Keratinocyte (primary cell): ENCODE data around the gene OR9Q2. TPM values are rescaled to one million over a fixed set of nuclear protein-coding genes. Genes with fewer than 3 reads are reported as not detected.

Experiments
- DNase-seq: peaks from one replicate; pipeline ENCODE4 v3.0.0-alpha.2; 2011; ENCODE audit warnings: low read depth, missing footprints, low spot score
- FAIRE-seq: peaks from 2 replicates; lab custom pipeline; 2011; peaks lifted over from hg19 to GRCh38; lab: Jason Lieb, UNC
- H2AFZ ChIP-seq: 2 replicates; pipeline ENCODE4 v1.6.0; 2012; ENCODE audit warnings: low read length, control low read depth, inconsistent platforms; ENCODE audit not compliant: control insufficient read depth
- H3K27ac ChIP-seq: 2 replicates; pipeline ENCODE4 v1.5.1; 2011; ENCODE audit warnings: low read length; ENCODE audit not compliant: control insufficient read depth, insufficient read depth
- H3K27me3 ChIP-seq: 3 replicates; pipeline ENCODE4 v1.6.0; 2011; ENCODE audit warnings: low read length; ENCODE audit not compliant: control insufficient read depth, insufficient read depth; ENCODE audit errors: extremely low read depth
- H3K36me3 ChIP-seq, 2 experiments: 2 replicates in 1 of 2; 3 replicates in 1 of 2; pipeline ENCODE4 v1.5.1; 2011; ENCODE audit warnings: low read length in 2 of 2, mild to moderate bottlenecking in 1 of 2; ENCODE audit not compliant: control insufficient read depth in 2 of 2, insufficient read depth in 2 of 2; ENCODE audit errors: extremely low read depth in 1 of 2
- H3K4me1 ChIP-seq: 3 replicates; pipeline ENCODE4 v1.5.1; 2011; ENCODE audit warnings: low read length; ENCODE audit not compliant: control insufficient read depth, insufficient read depth; ENCODE audit errors: extremely low read depth
- H3K4me2 ChIP-seq: 3 replicates; pipeline ENCODE4 v1.6.0; 2011; ENCODE audit warnings: low read depth, low read length; ENCODE audit not compliant: control insufficient read depth, insufficient read depth; ENCODE audit errors: extremely low read depth
- H3K4me3 ChIP-seq, 3 experiments: fragments of 200-600 bp in 1 of 3; sonication (generic) in 1 of 3; 2 replicates in 2 of 3; 3 replicates in 1 of 3; pipeline ENCODE4 v1.5.1; 2011 to 2016; ENCODE audit warnings: low read length in 3 of 3, mild to moderate bottlenecking in 3 of 3, control low read depth in 2 of 3, inconsistent platforms in 1 of 3, low read depth in 1 of 3, mixed read lengths in 1 of 3, mixed run types in 1 of 3, moderate library complexity in 1 of 3; ENCODE audit not compliant: control insufficient read depth in 2 of 3, insufficient read depth in 2 of 3; ENCODE audit errors: extremely low read depth in 1 of 3
- H3K79me2 ChIP-seq: 2 replicates; pipeline ENCODE4 v1.6.0; 2012; ENCODE audit warnings: low read length; ENCODE audit not compliant: control insufficient read depth, insufficient read depth
- H3K9ac ChIP-seq: 3 replicates; pipeline ENCODE4 v1.6.0; 2011; ENCODE audit warnings: low read length; ENCODE audit not compliant: control insufficient read depth, insufficient read depth; ENCODE audit errors: extremely low read depth
- H3K9me1 ChIP-seq: 3 replicates; pipeline ENCODE4 v1.6.0; 2011; ENCODE audit warnings: low read length; ENCODE audit not compliant: control insufficient read depth, insufficient read depth; ENCODE audit errors: extremely low read depth
- H3K9me3 ChIP-seq: 2 replicates; pipeline ENCODE4 v1.5.1; 2012; ENCODE audit warnings: low read depth, low read length; ENCODE audit not compliant: control insufficient read depth
- H4K20me1 ChIP-seq: 3 replicates; pipeline ENCODE4 v1.6.0; 2011; ENCODE audit warnings: low read length; ENCODE audit not compliant: control insufficient read depth, insufficient read depth; ENCODE audit errors: extremely low read depth
- CTCF ChIP-seq, 3 experiments: IDR thresholded peaks in 1 of 3; conservative IDR thresholded peaks in 1 of 3; optimal IDR thresholded peaks in 1 of 3; 2 replicates in 2 of 3; 3 replicates in 1 of 3; pipeline versions ENCODE3 to v1.5.1; 2011; ENCODE audit warnings: low read length in 3 of 3, mild to moderate bottlenecking in 3 of 3, moderate library complexity in 2 of 3, control low read depth in 1 of 3, inconsistent platforms in 1 of 3; ENCODE audit not compliant: insufficient read depth in 2 of 3; ENCODE audit errors: extremely low read depth in 1 of 3
- EZH2 ChIP-seq: IDR thresholded peaks from one replicate; pipeline ENCODE4 v1.6.1; 2012; ENCODE audit warnings: inconsistent platforms, mild to moderate bottlenecking, low read length, moderate library complexity
- dilution Hi-C: fragments of 300-500 bp; cut with MboI; formaldehyde crosslinking; loops from one replicate; pipeline ENCODE4 v1.7.0; 2020; ENCODE audit warnings: low sequenced_read_pairs; ENCODE audit not compliant: extremely low pct_ligation_motif_present
- polyA minus RNA-seq, 3 experiments: library from RNA; depleted of rRNA, polyadenylated mRNA; stranded (reverse); fragments of >200 nt; gene quantifications; 1 replicate in 1 of 3; 2 replicates in 1 of 3; 3 replicates in 1 of 3; pipeline ENCODE4 v1.2.3, GENCODE V29; 2011
- polyA plus RNA-seq, 5 experiments: library from polyadenylated mRNA; depleted of rRNA in 3 of 5; stranded (reverse) in 3 of 5; stranded (forward) in 1 of 5; unstranded in 1 of 5; fragments of >200 nt; gene quantifications; 1 replicate in 1 of 5; 2 replicates in 3 of 5; 3 replicates in 1 of 5; pipeline versions ENCODE4 v1.2.1 to v1.2.3, GENCODE V29; 2011 to 2012; ENCODE audit warnings: missing spikeins in 2 of 5, low read depth in 1 of 5, low replicate concordance in 1 of 5

The OR9Q2 gene
- polyA plus RNA-seq: not detected in 3 replicates
- not detected for polyA plus RNA-seq (2011; ENCODE audit: low read depth)
- not detected in 2 replicates for polyA plus RNA-seq (2011; cell fraction: cytosol; rRNA removed)
- not detected in 2 replicates for polyA plus RNA-seq (2011; cell fraction: nucleus; rRNA removed)
- polyA plus RNA-seq (2012; ENCODE audit: low replicate concordance): not detected in 2 replicates
- polyA minus RNA-seq: 0.46 TPM in 1 of 3 replicates, not detected in the others
- polyA minus RNA-seq (2011; cell fraction: cytosol; rRNA and poly(A)+ RNA removed): not detected
- polyA minus RNA-seq (2011; cell fraction: nucleus; rRNA and poly(A)+ RNA removed): 1.2 TPM in 1 of 2 replicates, not detected in the other

- no peak within 1 kb of the TSS for H3K9ac ChIP-seq
- no peak for DNase-seq
- dilution Hi-C loops: no loop called here
- no peaks in the 10 kb centered on the region for H3K4me1 ChIP-seq
- no peaks in the 10 kb centered on the region for H3K36me3 ChIP-seq
- H3K27me3 ChIP-seq: no peaks in the 10 kb centered on the region
- H3K4me2 ChIP-seq: no peak within 1 kb of the TSS
- H3K79me2 ChIP-seq: no peaks in the 10 kb centered on the region
- TF ChIP-seq CTCF (optimal IDR thresholded peaks at IDR 0.05 in 1 of 3, IDR thresholded peaks at IDR 0.05 in 1 of 3, conservative IDR thresholded peaks at IDR 0.05 in 1 of 3; ENCODE audit: extremely low read depth in 1 of 3, insufficient read depth in 2 of 3, low read length in 3 of 3) (no peak), EZH2 (no peak)
- H3K4me3 ChIP-seq: no peak within 1 kb of the TSS
- FAIRE-seq: no peak
- H2AFZ ChIP-seq: no peak within 1 kb of the TSS
- H4K20me1 ChIP-seq: no peaks in the 10 kb centered on the region
- H3K9me3 ChIP-seq: no peaks in the 10 kb centered on the region
- H3K27ac ChIP-seq: no peak within 1 kb of the TSS
- H3K9me1 ChIP-seq: no peaks in the 10 kb centered on the region
These were observed at the start of gene OR9Q2 for GRCh38 chr11:58188770-58189169. Gene OR9Q2 (plus strand): TSS chr11:58189070. CDS start chr11:58190491, 1,421 bp downstream.

- DNase-seq (no peak), FAIRE-seq (no peak)
- H3K79me2 ChIP-seq: no peaks in the 10 kb centered on the region
- no peak overlapping the region for H3K4me3 ChIP-seq
- H3K9me3 ChIP-seq: no peaks in the 10 kb centered on the region
- no peak overlapping the region for H3K4me2 ChIP-seq
- no peaks in the 10 kb centered on the region for H3K27me3 ChIP-seq
- no peaks in the 10 kb centered on the region for H3K9me1 ChIP-seq
- H3K9ac ChIP-seq: no peak overlapping the region
- no peak for TF ChIP-seq CTCF (optimal IDR thresholded peaks at IDR 0.05 in 1 of 3, IDR thresholded peaks at IDR 0.05 in 1 of 3, conservative IDR thresholded peaks at IDR 0.05 in 1 of 3; ENCODE audit: extremely low read depth in 1 of 3, insufficient read depth in 2 of 3, low read length in 3 of 3)
- no peak for TF ChIP-seq EZH2
- no peaks in the 10 kb centered on the region for H3K36me3 ChIP-seq
- H3K27ac ChIP-seq: no peak overlapping the region
- H3K4me1 ChIP-seq: no peaks in the 10 kb centered on the region
- H2AFZ ChIP-seq: no peak overlapping the region
- dilution Hi-C loops: no loop called here
- H4K20me1 ChIP-seq: no peaks in the 10 kb centered on the region
These were observed 46.1 kb upstream of the OR9Q2 start for GRCh38 chr11:58142761-58143160.
